HG02973 (cell line): ENCODE data around the gene TOX2.

Experiments used
- ATAC-seq: cut with Tn5 transposase; IDR thresholded peaks from one replicate; pipeline ENCODE4 v1.9.1; 2021; ENCODE audit warnings: moderate library complexity; ENCODE audit not compliant: unreplicated experiment

The TOX2 gene

GRCh38 chr20:43994486-43995100 is 79.9 kb downstream of the TOX2 start:
- ATAC-seq, result no peak

DNA sequence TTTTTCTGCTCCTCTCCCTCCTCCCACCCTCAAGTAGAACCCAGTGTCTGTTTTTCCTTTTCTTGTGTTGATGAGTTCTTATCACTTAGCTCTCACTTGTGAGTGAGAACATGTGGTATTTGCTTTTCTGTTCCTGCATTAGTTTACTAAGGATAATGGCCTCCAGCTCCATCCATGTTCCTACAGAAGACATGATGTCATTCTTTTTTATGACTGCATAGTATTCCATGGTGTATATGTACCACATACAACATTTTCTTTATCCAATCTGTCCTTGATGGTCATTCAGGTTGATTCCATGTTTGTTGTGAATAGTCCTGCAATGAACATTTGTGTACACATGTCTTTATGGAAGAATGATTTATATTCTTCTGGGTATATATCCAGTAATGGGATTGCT is 81.0 kb downstream of the TOX2 start:
- no peak for ATAC-seq

GRCh38 chr20:43996240-43996930 is 81.7 kb downstream of the TOX2 start:
- ATAC-seq, result no peak

- no peak for ATAC-seq
These were observed 85.2 kb downstream of the TOX2 start for GRCh38 chr20:43999848-44000247.

DNA sequence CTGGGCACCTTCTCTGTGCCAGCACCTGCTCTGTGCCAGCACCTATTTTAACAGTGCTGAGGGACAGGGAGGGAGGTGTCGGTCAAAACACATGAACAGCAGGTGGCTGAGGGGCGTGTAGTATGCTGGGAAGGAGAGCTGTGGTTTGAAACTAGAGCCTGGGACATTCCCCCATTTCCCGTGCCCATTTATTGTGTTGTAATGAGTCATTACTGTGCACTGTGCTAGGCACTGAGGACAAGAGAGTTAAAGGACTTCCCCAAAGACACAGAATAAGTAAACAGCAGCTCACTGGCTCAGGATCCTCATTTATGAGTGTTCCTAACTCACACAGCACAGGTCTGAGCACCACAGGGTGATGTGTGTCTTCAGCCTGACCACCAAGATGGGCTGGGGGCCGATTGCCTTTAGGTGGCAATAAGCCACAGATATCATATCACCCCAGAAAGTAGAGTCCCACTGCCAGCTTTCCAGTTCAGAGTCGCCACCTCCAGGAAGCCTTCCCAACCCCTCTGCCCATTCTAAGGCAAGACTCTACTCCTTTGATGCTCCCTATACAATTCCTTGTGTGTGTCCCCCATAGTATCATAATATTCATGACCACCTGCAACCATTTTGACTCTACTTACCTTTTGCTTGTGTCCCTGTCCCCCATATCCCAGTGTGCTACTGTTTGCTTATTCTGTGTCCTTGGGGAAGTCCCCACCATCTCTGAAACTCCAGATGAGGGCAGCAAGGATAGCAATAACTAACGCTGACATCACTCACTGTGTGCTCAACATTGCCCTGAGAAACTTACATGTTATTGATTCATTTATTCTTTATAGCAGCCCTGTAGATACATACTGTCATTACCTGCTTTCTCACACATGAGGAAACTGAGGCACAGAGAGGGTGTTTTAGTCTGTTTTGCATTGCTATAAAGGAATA is 87.3 kb downstream of the TOX2 start:
- ATAC-seq, result no peak

GRCh38 chr20:44002861-44003260 is 88.2 kb downstream of the TOX2 start:
- ATAC-seq, result no peak

- no peak for ATAC-seq
These were observed 89.0 kb downstream of the TOX2 start for GRCh38 chr20:44003609-44004008.

DNA sequence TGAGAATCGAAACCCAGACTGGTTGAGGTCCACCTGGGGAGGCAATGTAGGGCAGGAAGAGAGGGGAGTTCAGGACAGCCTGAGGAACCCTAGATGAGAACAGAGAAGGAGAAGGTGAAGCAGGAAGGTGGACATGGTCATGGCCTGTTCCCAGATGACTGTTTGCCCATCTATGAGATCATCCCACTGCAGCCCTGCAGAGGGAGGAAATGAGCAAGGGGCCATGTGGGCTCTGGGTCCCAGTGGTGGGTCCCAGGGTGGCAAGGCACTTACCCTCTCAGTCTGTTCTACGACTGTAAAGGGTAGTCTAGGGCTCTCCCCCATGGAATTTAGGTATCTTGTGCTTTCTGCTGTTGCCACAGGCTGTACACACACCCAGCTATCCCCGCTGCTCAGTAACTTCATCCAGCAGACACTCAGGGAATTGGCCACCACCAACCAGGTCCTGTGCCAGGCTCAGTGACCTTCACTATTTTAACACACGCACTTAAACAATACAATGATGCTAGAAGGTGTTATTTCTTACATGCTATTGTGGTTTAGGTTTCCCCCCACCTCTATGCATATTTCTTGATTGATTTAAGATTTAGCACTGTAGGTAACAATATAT is 89.8 kb downstream of the TOX2 start:
- no peak for ATAC-seq

DNA sequence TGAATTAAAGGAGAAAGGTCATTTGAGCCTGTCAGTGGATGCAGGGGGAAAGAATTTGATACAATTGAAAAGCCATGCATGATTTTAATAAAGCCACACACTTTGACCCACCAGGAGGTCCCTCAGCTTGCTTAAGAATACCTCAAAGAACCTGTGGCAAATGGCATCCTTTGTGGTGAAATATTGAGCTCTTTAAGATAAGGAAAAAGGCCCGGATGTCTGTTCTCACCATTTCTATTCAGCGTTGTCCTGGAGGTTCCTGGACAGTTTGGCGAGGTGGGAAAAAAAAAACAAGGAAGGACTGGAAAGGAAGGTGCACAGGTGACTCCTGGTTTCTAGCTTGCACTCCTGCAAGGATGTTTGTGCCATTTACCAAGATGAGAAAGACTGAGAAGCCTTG is 91.0 kb downstream of the TOX2 start:
- no peak for ATAC-seq

DNA sequence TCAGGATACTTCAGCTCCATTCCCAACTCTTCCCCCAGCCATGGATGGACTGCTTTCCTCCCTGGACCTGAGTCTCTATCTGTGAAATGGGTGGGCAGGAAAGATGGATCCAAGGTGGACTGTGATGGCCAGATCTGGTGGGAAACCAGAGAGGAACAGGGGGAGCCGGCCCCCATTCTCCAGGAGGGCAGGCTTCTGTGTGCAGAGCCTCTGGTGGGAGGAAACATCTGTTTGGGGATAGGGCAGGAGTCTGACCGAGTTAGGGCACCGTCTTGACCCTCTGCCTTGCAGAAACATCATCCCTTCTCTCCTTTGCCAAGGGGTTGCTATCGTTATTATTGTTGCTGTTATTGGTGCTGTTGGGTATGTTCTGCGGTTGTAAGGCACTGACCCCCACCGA is 91.5 kb downstream of the TOX2 start:
- no peak for ATAC-seq

DNA sequence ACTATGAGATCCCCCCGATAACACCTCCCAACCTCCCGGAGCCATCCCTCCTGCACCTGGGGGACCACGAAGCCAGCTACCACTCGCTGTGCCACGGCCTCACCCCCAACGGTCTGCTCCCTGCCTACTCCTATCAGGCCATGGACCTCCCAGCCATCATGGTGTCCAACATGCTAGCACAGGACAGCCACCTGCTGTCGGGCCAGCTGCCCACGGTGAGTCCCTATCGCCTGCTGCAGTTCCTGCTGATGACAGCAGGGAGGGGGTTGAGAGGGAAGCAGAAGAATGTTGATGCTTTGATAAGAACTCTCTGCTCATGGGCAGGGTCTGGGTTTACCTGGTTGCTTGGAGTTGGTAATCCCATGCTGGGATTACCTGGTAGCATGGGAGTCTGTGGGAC is 91.9 kb downstream of the TOX2 start:
- ATAC-seq, result no peak

- ATAC-seq, result no peak
These were observed 94.4 kb downstream of the TOX2 start for GRCh38 chr20:44008806-44009678.

DNA sequence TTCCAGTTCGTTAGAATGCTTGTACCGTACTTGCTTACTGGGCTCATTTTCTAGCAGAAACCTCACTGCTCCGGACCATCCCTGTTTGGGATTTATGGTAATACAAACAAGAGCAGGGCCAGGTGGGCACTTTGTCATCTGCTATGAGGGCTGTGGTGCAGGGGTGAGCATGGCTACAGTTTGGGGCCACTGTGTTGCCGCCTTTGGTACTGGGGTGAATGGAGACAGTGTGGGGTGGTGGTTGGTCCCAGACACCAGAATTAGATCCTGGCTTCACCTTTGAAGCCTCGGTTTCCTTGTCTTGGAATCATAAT is 95.0 kb downstream of the TOX2 start:
- ATAC-seq, result no peak

DNA sequence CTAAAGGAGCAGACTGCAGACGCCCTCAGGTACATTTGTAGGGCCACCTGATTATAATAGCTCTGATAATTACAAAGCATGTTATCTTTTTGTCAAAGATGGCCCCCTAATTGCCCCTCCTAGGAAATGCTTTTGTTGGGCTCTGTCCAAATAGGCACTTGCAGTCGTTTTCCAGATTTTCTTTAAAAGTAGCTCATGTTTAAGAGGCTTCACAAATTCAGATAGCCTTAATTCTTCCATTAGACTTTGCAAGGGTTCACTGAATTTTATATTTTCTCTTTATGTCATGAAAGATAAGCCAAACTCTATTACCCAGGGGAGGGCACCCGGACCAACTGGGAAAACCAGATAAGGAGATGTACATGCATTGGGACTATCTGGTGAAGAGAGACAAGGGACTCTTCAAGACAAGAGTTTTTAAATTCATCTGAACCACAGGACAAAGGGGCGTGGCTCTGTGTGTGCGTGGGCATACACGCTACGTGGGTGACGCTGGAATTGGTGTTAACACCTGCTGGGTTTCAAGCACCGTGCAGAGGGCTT is 95.6 kb downstream of the TOX2 start:
- ATAC-seq, result no peak

GRCh38 chr20:44011251-44011940 is 96.7 kb downstream of the TOX2 start:
- no peak for ATAC-seq

- no peak for ATAC-seq
These were observed 98.0 kb downstream of the TOX2 start for GRCh38 chr20:44012466-44013226.

GRCh38 chr20:44014807-44015732 is 100.4 kb downstream of the TOX2 start:
- no peak for ATAC-seq

DNA sequence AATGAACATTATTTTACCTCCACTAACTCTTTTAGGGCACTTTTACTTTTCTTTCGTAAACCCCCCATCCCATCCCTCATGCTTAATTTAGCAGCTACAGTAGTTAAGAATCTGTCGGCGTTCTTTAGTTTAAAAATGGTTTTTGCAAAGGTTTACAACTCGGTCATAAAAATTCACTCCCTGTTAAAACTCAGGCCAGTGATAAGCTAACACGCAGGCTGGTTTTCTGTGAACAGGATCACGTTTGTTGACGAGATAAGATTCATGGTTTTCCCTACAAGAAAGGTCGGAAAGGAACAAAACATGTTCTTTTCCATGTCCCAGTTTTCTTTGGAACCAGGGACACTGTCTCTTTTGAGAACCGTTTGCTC is 101.1 kb downstream of the TOX2 start:
- ATAC-seq, result no peak
